OCI-LY1 (cell line): ENCODE results near the gene CD248.

Source experiments
- H2AFZ ChIP-seq: fragments of 200-600 bp; sonication (generic), shearing (Covaris generic); 2 replicates; pipeline ENCODE4 v1.6.0; 2014; ENCODE audit warnings: antibody characterized with exemption, mild to moderate bottlenecking, low read length
- H3F3A ChIP-seq: fragments of 200-600 bp; sonication (generic), shearing (Covaris generic); 2 replicates; pipeline ENCODE4 v1.6.0; 2014; ENCODE audit warnings: mild to moderate bottlenecking, antibody characterized with exemption, low read length, moderate library complexity; ENCODE audit not compliant: insufficient read depth
- H3K27ac ChIP-seq: fragments of 200-600 bp; sonication (generic); 2 replicates; pipeline ENCODE4 v1.5.1; 2014; ENCODE audit warnings: low read length, mixed run types, mild to moderate bottlenecking, low read depth; ENCODE audit not compliant: poor library complexity, severe bottlenecking
- H3K27me3 ChIP-seq: fragments of 200-600 bp; sonication (generic); 2 replicates; pipeline ENCODE4 v1.6.0; 2014; ENCODE audit warnings: antibody characterized with exemption, mild to moderate bottlenecking, low read length, moderate library complexity; ENCODE audit not compliant: insufficient read depth
- H3K36me3 ChIP-seq: fragments of 200-600 bp; sonication (generic); 2 replicates; pipeline ENCODE4 v1.6.1; 2014; ENCODE audit warnings: mild to moderate bottlenecking, antibody characterized with exemption, low read length, moderate library complexity, mixed read lengths; ENCODE audit not compliant: insufficient read depth
- H3K4me1 ChIP-seq: fragments of 200-600 bp; sonication (generic); 2 replicates; pipeline ENCODE4 v1.5.1; 2014; ENCODE audit warnings: mild to moderate bottlenecking, low read length, moderate library complexity; ENCODE audit not compliant: insufficient read depth, severe bottlenecking
- H3K4me2 ChIP-seq: fragments of 200-600 bp; sonication (generic), shearing (Covaris generic); 2 replicates; pipeline ENCODE4 v1.6.1; 2014; ENCODE audit warnings: low read length
- H3K4me3 ChIP-seq: fragments of 200-600 bp; sonication (generic); 2 replicates; pipeline ENCODE4 v1.5.1; 2014; ENCODE audit warnings: low read length, low read depth, mild to moderate bottlenecking, mixed read lengths; ENCODE audit not compliant: poor library complexity, severe bottlenecking
- H3K79me2 ChIP-seq: fragments of 200-600 bp; shearing (Covaris generic); 2 replicates; pipeline ENCODE4 v1.6.1; 2016; ENCODE audit warnings: mixed run types, low read length, mixed read lengths; ENCODE audit not compliant: insufficient read depth
- H3K9ac ChIP-seq: fragments of 200-600 bp; sonication (generic), shearing (Covaris generic); 2 replicates; pipeline ENCODE4 v1.6.1; 2014; ENCODE audit warnings: mild to moderate bottlenecking, low read length, mixed read lengths
- H3K9me2 ChIP-seq: fragments of 200-600 bp; sonication (generic), shearing (Covaris generic); 2 replicates; pipeline ENCODE4 v1.6.1; 2014; ENCODE audit warnings: low read depth, mild to moderate bottlenecking, low read length, mixed read lengths
- H3K9me3 ChIP-seq: fragments of 200-600 bp; shearing (Covaris generic); 2 replicates; pipeline ENCODE4 v1.6.1; 2014; ENCODE audit warnings: low read length, mixed read lengths
- H4K20me1 ChIP-seq: fragments of 200-600 bp; sonication (generic), shearing (Covaris generic); 2 replicates; pipeline ENCODE4 v1.6.0; 2016; ENCODE audit warnings: mild to moderate bottlenecking, low read length; ENCODE audit not compliant: insufficient read depth
- EZH2 ChIP-seq: fragments of 200-600 bp; sonication (generic), shearing (Covaris generic); IDR thresholded peaks from 2 replicates; pipeline ENCODE4 v1.8.0; 2017; ENCODE audit warnings: borderline replicate concordance, mixed run types, mild to moderate bottlenecking, antibody characterized with exemption, low read length, moderate library complexity, mixed read lengths
- TF ChIP-seq, protein P1 (sequence below): fragments of 200-600 bp; sonication (generic), shearing (Covaris generic); IDR thresholded peaks from 2 replicates; pipeline ENCODE4 v1.5.1; 2017; ENCODE audit warnings: mild to moderate bottlenecking, antibody characterized with exemption, low read length, moderate library complexity, mixed read lengths

Gene CD248

DNA sequence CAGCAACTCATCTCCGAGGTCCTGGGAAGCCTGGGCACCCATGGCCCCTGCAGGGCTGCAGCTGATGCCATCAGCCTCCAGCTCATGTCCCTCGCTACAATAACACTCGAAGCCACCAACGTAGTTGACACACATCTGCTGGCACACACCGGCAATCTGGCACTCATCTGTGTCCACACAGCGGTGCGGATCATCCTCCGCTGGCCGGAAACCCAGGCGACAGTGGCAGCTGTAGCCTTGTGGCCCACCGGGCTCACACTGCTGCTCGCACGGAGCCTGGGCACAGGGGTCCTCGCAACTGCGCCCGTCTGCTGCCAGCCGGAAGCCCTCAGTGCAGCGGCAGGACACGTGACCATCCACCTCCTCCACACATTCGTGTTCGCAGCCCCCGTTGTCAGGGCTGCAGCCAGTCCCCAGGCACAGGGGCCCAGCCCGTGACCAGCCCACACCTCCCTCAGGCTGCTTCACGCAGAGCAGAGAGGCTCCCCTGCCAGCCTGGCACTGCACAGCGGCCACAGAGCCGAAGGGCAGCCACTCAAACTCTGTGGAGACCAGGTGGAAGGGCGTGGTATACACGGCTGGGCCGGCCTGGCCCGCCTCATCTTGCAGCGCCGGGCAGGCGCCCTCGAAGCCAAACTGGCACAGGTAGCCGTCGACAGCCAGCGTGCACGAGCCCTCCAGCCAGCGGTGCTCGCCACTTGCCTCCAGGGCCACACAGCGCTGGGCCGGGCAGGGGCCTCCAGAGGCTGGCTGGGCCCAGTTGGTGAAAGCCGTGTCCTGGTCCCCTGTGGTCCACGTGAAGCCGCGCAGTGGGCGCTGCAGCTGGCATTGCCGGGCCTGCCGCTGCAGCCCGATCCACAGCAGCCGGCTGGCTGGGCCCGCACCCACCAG lies 678 bp downstream of the CD248 start:
- TF ChIP-seq, protein P1, sequence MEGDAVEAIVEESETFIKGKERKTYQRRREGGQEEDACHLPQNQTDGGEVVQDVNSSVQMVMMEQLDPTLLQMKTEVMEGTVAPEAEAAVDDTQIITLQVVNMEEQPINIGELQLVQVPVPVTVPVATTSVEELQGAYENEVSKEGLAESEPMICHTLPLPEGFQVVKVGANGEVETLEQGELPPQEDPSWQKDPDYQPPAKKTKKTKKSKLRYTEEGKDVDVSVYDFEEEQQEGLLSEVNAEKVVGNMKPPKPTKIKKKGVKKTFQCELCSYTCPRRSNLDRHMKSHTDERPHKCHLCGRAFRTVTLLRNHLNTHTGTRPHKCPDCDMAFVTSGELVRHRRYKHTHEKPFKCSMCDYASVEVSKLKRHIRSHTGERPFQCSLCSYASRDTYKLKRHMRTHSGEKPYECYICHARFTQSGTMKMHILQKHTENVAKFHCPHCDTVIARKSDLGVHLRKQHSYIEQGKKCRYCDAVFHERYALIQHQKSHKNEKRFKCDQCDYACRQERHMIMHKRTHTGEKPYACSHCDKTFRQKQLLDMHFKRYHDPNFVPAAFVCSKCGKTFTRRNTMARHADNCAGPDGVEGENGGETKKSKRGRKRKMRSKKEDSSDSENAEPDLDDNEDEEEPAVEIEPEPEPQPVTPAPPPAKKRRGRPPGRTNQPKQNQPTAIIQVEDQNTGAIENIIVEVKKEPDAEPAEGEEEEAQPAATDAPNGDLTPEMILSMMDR = no peak
- TF ChIP-seq EZH2 = no peak
- no peaks in the 10 kb centered on the region for H3K79me2 ChIP-seq

DNA sequence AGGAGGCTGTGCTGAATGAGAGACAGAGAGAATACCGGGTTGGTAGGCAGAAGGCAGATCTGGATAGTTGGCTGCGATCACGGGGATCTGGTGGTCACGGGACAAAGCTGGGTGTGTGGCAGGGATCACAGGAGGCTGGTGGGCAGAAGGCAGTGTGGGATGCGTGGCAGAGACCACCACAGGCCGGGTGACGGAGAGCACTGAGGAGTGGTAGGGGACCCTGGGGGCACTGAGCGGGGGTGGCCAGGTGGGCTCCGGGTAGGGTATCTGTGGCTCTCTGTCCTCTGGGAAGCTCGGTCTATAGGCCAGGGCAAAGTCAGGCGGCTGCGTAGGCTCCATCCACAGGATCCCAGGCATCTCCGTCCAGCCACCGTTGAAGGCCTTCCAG lies 1.4 kb downstream of the CD248 start:
- H4K20me1 ChIP-seq = no peaks in the 10 kb centered on the region

More for the DNA sequence above, 678 bp downstream of the CD248 start:
- Histone ChIP-seq H2AFZ (no peak overlapping the region), H3K4me1 (peaks cover 40% of the 10 kb centered on the region), H4K20me1 (no peaks in the 10 kb centered on the region), H3K9me3 (no peaks in the 10 kb centered on the region), H3K27me3 (no peaks in the 10 kb centered on the region), H3K27ac (no peak overlapping the region), H3K4me3 (no peak overlapping the region), H3K36me3 (no peaks in the 10 kb centered on the region), H3F3A (no peaks in the 10 kb centered on the region), H3K4me2 (peak overlapping the region; percentile 65; the same call in 1 of the 2 replicates), H3K9ac (no peak overlapping the region), H3K9me2 (no peaks in the 10 kb centered on the region)

DNA sequence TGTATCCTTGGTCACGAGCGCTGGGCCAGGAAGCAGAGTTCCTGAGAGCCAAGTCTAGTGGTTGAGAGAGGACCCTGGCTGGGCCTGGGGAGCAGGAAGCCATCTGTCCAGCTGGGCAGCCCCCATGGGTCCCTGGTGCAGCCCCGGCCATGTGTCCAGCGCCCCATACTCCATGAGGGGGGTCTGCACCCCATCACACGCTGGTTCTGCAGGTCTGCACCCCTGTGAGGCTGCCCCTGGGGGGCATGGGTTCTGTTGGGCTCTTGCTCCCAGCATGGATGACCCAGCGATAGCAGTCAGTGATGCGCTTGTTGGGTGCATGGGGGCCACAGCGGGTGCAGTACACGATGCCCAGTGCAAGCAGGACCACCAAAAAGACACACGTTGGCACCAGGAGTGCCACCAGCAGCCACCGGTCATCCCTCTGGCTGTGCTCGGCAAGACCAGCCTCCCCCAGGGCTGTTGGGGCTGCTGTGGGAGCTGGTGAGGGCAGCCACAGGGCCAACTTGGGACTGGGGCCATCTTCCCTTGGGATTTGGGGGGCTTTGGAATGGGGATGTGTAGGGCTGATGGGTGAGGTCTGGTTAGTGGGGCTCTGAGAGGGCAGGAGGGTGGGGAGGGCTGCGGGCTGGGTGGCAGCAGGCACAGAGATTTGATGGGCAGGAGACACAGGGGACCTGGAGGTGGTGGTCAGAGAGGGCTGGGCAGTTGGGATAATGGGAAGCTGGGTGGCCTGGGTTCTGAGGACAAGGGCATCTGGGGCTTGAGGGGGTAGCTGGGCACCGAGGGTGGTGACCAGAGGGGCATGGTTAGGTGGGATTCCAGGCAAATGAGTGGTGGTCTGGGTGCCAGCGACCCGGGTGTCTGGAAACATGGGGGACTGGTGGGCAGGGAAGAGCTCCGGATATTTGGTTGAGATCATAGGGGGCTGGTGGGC lies 2.0 kb downstream of the CD248 start:
- H3K4me1 ChIP-seq = peaks cover 40% of the 10 kb centered on the region

More for the DNA sequence above, 1.4 kb downstream of the CD248 start:
- Histone ChIP-seq H2AFZ (no peak overlapping the region), H3K4me1 (peaks cover 40% of the 10 kb centered on the region), H3K79me2 (no peaks in the 10 kb centered on the region), H3K4me3 (no peak overlapping the region), H3K36me3 (no peaks in the 10 kb centered on the region), H3K9ac (no peak overlapping the region), H3F3A (no peaks in the 10 kb centered on the region), H3K27me3 (no peaks in the 10 kb centered on the region), H3K4me2 (no peak overlapping the region), H3K9me3 (no peaks in the 10 kb centered on the region), H3K27ac (no peak overlapping the region), H3K9me2 (no peaks in the 10 kb centered on the region)
- TF ChIP-seq, protein P1 = no peak
- no peak for TF ChIP-seq EZH2

More for the DNA sequence above, 2.0 kb downstream of the CD248 start:
- no peaks in the 10 kb centered on the region for H3K79me2 ChIP-seq
- no peak overlapping the region for H3K9ac ChIP-seq
- H3K27me3 ChIP-seq = no peaks in the 10 kb centered on the region
- no peak overlapping the region for H3K4me3 ChIP-seq
- H4K20me1 ChIP-seq = no peaks in the 10 kb centered on the region
- H3K36me3 ChIP-seq = no peaks in the 10 kb centered on the region
- no peaks in the 10 kb centered on the region for H3K9me2 ChIP-seq
- no peaks in the 10 kb centered on the region for H3F3A ChIP-seq
- no peak overlapping the region for H2AFZ ChIP-seq
- no peak overlapping the region for H3K4me2 ChIP-seq
- H3K9me3 ChIP-seq = no peaks in the 10 kb centered on the region
- H3K27ac ChIP-seq = no peak overlapping the region
- TF ChIP-seq, protein P1 = no peak
- TF ChIP-seq EZH2 = no peak
